Measurements from ENCODE around the gene KRT23. TPM values are rescaled to one million over a fixed set of nuclear protein-coding genes. Genes with fewer than 3 reads are reported as not detected.

The KRT23 gene
- not detected for total RNA-seq
- 0.17 TPM for total RNA-seq (2013)
- 0 to 0.15 (median 0) reads per million in 29 experiments for total RNA-seq

- H3K36me3 ChIP-seq (ENCODE audit: control insufficient read depth in 2 of 2, extremely low read depth in 1 of 2, insufficient read depth in 1 of 2, low read length in 1 of 2), result no peaks in the 10 kb centered on the region
- DNase-seq (no peak), ATAC-seq (replicated peaks in 1 of 4) (no peak)
- Mint-ChIP-seq H3K4me3 (no peak within 1 kb of the TSS), H3K36me3 (no peaks in the 10 kb centered on the region), H3K27me3 (peaks cover 30% of the 10 kb centered on the region in 2 donors), H3K4me1 (no peaks in the 10 kb centered on the region), H3K9me3 (no peaks in the 10 kb centered on the region), H3K27ac (no peak within 1 kb of the TSS)
- H3K27me3 ChIP-seq (replicated peaks in 1 of 2; ENCODE audit: control insufficient read depth in 2 of 2, extremely low read depth in 1 of 2, insufficient read depth in 2 of 2, low read length in 1 of 2), result peaks cover 2 to 9% of the 10 kb centered on the region in 2 experiments
- 47% methylated on average over 7 of the region's 9 CpGs for WGBS (ENCODE audit: insufficient coverage)
- H3K4me3 ChIP-seq (ENCODE audit: control insufficient read depth in 1 of 2, extremely low read depth in 1 of 2, low read length in 1 of 2), result no peak within 1 kb of the TSS
- no peak within 1 kb of the TSS for H3K27ac ChIP-seq (ENCODE audit: low read length)
- ChIA-PET POLR2A (no interaction called here), CTCF (no interaction called here)
- H3K4me1 ChIP-seq (ENCODE audit: control insufficient read depth in 1 of 2, extremely low read depth in 1 of 2, insufficient read depth in 2 of 2, low read length in 2 of 2), result peaks cover 0 to 2% of the 10 kb centered on the region in 2 experiments
- H3K9me3 ChIP-seq, result no peaks in the 10 kb centered on the region
Observed at GRCh38 chr17:40937384-40937819, at the start of gene KRT23. KRT23 (minus strand) TSS chr17:40937646; CDS start chr17:40936603, 1,043 bp downstream.

- no peak overlapping the region for H3K4me3 Mint-ChIP-seq
- ChIA-PET POLR2A (no interaction called here), CTCF (no interaction called here)
- no peaks in the 10 kb centered on the region for H3K9me3 Mint-ChIP-seq
- H3K4me1 Mint-ChIP-seq, result no peaks in the 10 kb centered on the region
- Histone ChIP-seq H3K27me3 (replicated peaks in 1 of 2; ENCODE audit: control insufficient read depth in 2 of 2, extremely low read depth in 1 of 2, insufficient read depth in 2 of 2, low read length in 1 of 2) (peaks cover 0 to 3% of the 10 kb centered on the region in 2 experiments), H3K4me1 (ENCODE audit: control insufficient read depth in 1 of 2, extremely low read depth in 1 of 2, insufficient read depth in 2 of 2, low read length in 2 of 2) (no peaks in the 10 kb centered on the region), H3K27ac (ENCODE audit: low read length) (no peak overlapping the region), H3K9me3 (peaks cover 2% of the 10 kb centered on the region), H3K36me3 (ENCODE audit: control insufficient read depth in 2 of 2, extremely low read depth in 1 of 2, insufficient read depth in 1 of 2, low read length in 1 of 2) (no peaks in the 10 kb centered on the region), H3K4me3 (ENCODE audit: control insufficient read depth in 1 of 2, extremely low read depth in 1 of 2, low read length in 1 of 2) (no peak overlapping the region)
- peaks cover 20 to 23% of the 10 kb centered on the region in 2 donors for H3K27me3 Mint-ChIP-seq
- no peak for DNase-seq
- H3K27ac Mint-ChIP-seq, result no peak overlapping the region
- 70% methylated on average over 7 of the region's 8 CpGs for WGBS (ENCODE audit: insufficient coverage)
- no peak for ATAC-seq (replicated peaks in 1 of 4)
- H3K36me3 Mint-ChIP-seq, result no peaks in the 10 kb centered on the region
Observed at GRCh38 chr17:40986920-40987319, 49.5 kb upstream of the KRT23 start.

GRCh38 chr17:40984226-40984625, 46.8 kb upstream of the KRT23 start, which contains the start of gene KRT40:
KRT40 (minus strand) TSS chr17:40984326; CDS start chr17:40984273, 53 bp downstream.
- Histone ChIP-seq H3K36me3 (ENCODE audit: control insufficient read depth in 2 of 2, extremely low read depth in 1 of 2, insufficient read depth in 1 of 2, low read length in 1 of 2) (no peaks in the 10 kb centered on the region), H3K4me1 (ENCODE audit: control insufficient read depth in 1 of 2, extremely low read depth in 1 of 2, insufficient read depth in 2 of 2, low read length in 2 of 2) (no peaks in the 10 kb centered on the region), H3K27ac (ENCODE audit: low read length) (no peak within 1 kb of the TSS), H3K4me3 (ENCODE audit: control insufficient read depth in 1 of 2, extremely low read depth in 1 of 2, low read length in 1 of 2) (no peak within 1 kb of the TSS), H3K27me3 (replicated peaks in 1 of 2; ENCODE audit: control insufficient read depth in 2 of 2, extremely low read depth in 1 of 2, insufficient read depth in 2 of 2, low read length in 1 of 2) (peaks cover 0 to 8% of the 10 kb centered on the region in 2 experiments), H3K9me3 (no peaks in the 10 kb centered on the region)
- Mint-ChIP-seq H3K4me1 (no peaks in the 10 kb centered on the region), H3K9me3 (no peaks in the 10 kb centered on the region), H3K36me3 (no peaks in the 10 kb centered on the region), H3K27me3 (peaks cover 20 to 25% of the 10 kb centered on the region in 2 donors), H3K27ac (no peak within 1 kb of the TSS), H3K4me3 (no peak within 1 kb of the TSS)
- DNase-seq, result no peak
- no peak for ATAC-seq (replicated peaks in 1 of 4)
- POLR2A ChIA-PET, result no interaction called here
- CTCF ChIA-PET, result no interaction called here
- no CpG with 5 or more reads among the region's 3 CpGs for WGBS (ENCODE audit: insufficient coverage)

GRCh38 chr17:40981115-40981514, 43.7 kb upstream of the KRT23 start:
- WGBS (ENCODE audit: insufficient coverage), result no CpG with 5 or more reads among the region's 5 CpGs
- Mint-ChIP-seq H3K4me1 (no peaks in the 10 kb centered on the region), H3K36me3 (no peaks in the 10 kb centered on the region), H3K27me3 (peaks cover 23 to 26% of the 10 kb centered on the region in 2 donors), H3K4me3 (no peak overlapping the region), H3K9me3 (no peaks in the 10 kb centered on the region), H3K27ac (no peak overlapping the region)
- Histone ChIP-seq H3K4me1 (ENCODE audit: control insufficient read depth in 1 of 2, extremely low read depth in 1 of 2, insufficient read depth in 2 of 2, low read length in 2 of 2) (no peaks in the 10 kb centered on the region), H3K9me3 (no peaks in the 10 kb centered on the region), H3K36me3 (ENCODE audit: control insufficient read depth in 2 of 2, extremely low read depth in 1 of 2, insufficient read depth in 1 of 2, low read length in 1 of 2) (no peaks in the 10 kb centered on the region), H3K4me3 (ENCODE audit: control insufficient read depth in 1 of 2, extremely low read depth in 1 of 2, low read length in 1 of 2) (no peak overlapping the region), H3K27ac (ENCODE audit: low read length) (no peak overlapping the region), H3K27me3 (replicated peaks in 1 of 2; ENCODE audit: control insufficient read depth in 2 of 2, extremely low read depth in 1 of 2, insufficient read depth in 2 of 2, low read length in 1 of 2) (peaks cover 0 to 14% of the 10 kb centered on the region in 2 experiments)
- no peak for DNase-seq
- CTCF ChIA-PET, result interaction anchor here in 1 of 2 donors (0.5 to 1.0 kb wide), 2 partner anchors 19 to 501 kb away, joined by 3 read pairs; no protein-coding TSS in a partner anchor
- POLR2A ChIA-PET, result no interaction called here
- no peak for ATAC-seq (replicated peaks in 1 of 4)

- Mint-ChIP-seq H3K27me3 (peaks cover 27 to 30% of the 10 kb centered on the region in 2 donors), H3K36me3 (no peaks in the 10 kb centered on the region), H3K4me1 (no peaks in the 10 kb centered on the region), H3K4me3 (no peak overlapping the region), H3K27ac (no peak overlapping the region), H3K9me3 (no peaks in the 10 kb centered on the region)
- Histone ChIP-seq H3K27ac (ENCODE audit: low read length) (no peak overlapping the region), H3K36me3 (ENCODE audit: control insufficient read depth in 2 of 2, extremely low read depth in 1 of 2, insufficient read depth in 1 of 2, low read length in 1 of 2) (no peaks in the 10 kb centered on the region), H3K9me3 (no peaks in the 10 kb centered on the region), H3K4me3 (ENCODE audit: control insufficient read depth in 1 of 2, extremely low read depth in 1 of 2, low read length in 1 of 2) (no peak overlapping the region), H3K4me1 (ENCODE audit: control insufficient read depth in 1 of 2, extremely low read depth in 1 of 2, insufficient read depth in 2 of 2, low read length in 2 of 2) (no peaks in the 10 kb centered on the region), H3K27me3 (replicated peaks in 1 of 2; ENCODE audit: control insufficient read depth in 2 of 2, extremely low read depth in 1 of 2, insufficient read depth in 2 of 2, low read length in 1 of 2) (peaks cover 0 to 16% of the 10 kb centered on the region in 2 experiments)
- no peak for DNase-seq
- ChIA-PET CTCF (interaction anchor here in 1 of 2 donors (1.0 kb wide), 1 partner anchor 18 kb away, joined by 3 read pairs; no protein-coding TSS in a partner anchor), POLR2A (no interaction called here)
- ATAC-seq (replicated peaks in 1 of 4), result no peak
- 81% methylated on average over 8 of the region's 8 CpGs for WGBS (ENCODE audit: insufficient coverage)
Observed at GRCh38 chr17:40980596-40980995, 43.1 kb upstream of the KRT23 start.

- Mint-ChIP-seq H3K27me3 (peaks cover 32 to 35% of the 10 kb centered on the region in 2 donors), H3K27ac (no peak overlapping the region), H3K36me3 (no peaks in the 10 kb centered on the region), H3K4me1 (no peaks in the 10 kb centered on the region), H3K4me3 (no peak overlapping the region), H3K9me3 (no peaks in the 10 kb centered on the region)
- WGBS (ENCODE audit: insufficient coverage), result 100% methylated on average over 3 of the region's 3 CpGs
- ATAC-seq (replicated peaks in 1 of 4), result no peak
- no peak overlapping the region for H3K27ac ChIP-seq (ENCODE audit: low read length)
- no peaks in the 10 kb centered on the region for H3K4me1 ChIP-seq (ENCODE audit: control insufficient read depth in 1 of 2, extremely low read depth in 1 of 2, insufficient read depth in 2 of 2, low read length in 2 of 2)
- ChIA-PET CTCF (no interaction called here), POLR2A (no interaction called here)
- no peaks in the 10 kb centered on the region for H3K9me3 ChIP-seq
- no peak overlapping the region for H3K4me3 ChIP-seq (ENCODE audit: control insufficient read depth in 1 of 2, extremely low read depth in 1 of 2, low read length in 1 of 2)
- DNase-seq, result no peak
- H3K27me3 ChIP-seq (replicated peaks in 1 of 2; ENCODE audit: control insufficient read depth in 2 of 2, extremely low read depth in 1 of 2, insufficient read depth in 2 of 2, low read length in 1 of 2), result peaks cover 0 to 16% of the 10 kb centered on the region in 2 experiments
- H3K36me3 ChIP-seq (ENCODE audit: control insufficient read depth in 2 of 2, extremely low read depth in 1 of 2, insufficient read depth in 1 of 2, low read length in 1 of 2), result no peaks in the 10 kb centered on the region
Observed at GRCh38 chr17:40980117-40980516, 42.7 kb upstream of the KRT23 start.
